GM18511 (cell line): Measurements from ENCODE around the gene GTPBP10.
A peak's percentile ranks its signal among the peaks of the same experiment; 100 is the strongest.
"Not testable (repeated sequence)": the region's sequence is repeated elsewhere in the genome, so short reads cannot be mapped to it uniquely, and the experiment has no call there.

Experiments used
- ATAC-seq: cut with Tn5 transposase; IDR thresholded peaks from one replicate; pipeline ENCODE4 v1.9.1; 2021; ENCODE audit warnings: mild to moderate bottlenecking, moderate library complexity; ENCODE audit not compliant: unreplicated experiment

The GTPBP10 gene, protein sequence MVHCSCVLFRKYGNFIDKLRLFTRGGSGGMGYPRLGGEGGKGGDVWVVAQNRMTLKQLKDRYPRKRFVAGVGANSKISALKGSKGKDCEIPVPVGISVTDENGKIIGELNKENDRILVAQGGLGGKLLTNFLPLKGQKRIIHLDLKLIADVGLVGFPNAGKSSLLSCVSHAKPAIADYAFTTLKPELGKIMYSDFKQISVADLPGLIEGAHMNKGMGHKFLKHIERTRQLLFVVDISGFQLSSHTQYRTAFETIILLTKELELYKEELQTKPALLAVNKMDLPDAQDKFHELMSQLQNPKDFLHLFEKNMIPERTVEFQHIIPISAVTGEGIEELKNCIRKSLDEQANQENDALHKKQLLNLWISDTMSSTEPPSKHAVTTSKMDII

DNA sequence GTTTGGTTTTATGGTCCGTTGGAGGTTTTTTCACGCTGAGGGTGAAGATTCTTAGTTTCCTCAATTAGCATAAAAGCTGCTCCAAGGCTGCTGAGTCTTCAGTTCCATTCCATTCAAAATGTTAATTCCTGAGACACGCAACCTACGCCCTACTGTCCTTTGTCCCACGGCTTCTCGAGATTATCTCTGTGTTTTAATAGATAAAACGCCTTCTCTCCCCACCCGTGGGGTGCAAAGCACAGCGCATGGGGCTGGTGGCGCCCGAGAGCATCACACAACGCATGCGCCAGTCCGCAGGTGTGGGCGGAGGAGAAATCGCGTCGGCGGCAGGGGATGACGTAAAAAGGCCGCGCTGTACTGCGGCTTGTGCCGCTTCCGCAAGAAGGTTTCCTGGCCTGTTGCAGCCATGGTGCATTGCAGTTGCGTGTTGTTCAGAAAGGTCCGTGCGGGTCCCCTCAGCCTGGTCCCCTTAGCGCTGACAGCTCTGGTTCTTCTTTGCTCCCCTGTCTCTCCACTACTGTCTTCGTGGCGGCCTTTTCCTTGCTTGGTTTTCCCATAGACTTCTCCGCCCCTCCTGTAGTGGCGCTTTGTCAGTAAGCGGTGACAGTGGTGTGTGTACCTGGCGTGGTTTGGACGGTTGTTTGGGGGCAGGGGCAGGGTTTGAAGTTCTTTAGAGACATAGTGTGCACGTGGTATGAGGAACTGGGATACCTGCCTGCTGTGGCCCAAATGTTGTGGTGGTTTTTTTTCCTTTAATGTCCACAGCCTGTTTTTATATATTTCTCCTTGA, at the start of gene GTPBP10:
Gene GTPBP10 (plus strand): TSS at position 381 of the 790 bp plus-strand sequence. CDS start 26 bp downstream, at position 407.
- ATAC-seq: peak; percentile 96

DNA sequence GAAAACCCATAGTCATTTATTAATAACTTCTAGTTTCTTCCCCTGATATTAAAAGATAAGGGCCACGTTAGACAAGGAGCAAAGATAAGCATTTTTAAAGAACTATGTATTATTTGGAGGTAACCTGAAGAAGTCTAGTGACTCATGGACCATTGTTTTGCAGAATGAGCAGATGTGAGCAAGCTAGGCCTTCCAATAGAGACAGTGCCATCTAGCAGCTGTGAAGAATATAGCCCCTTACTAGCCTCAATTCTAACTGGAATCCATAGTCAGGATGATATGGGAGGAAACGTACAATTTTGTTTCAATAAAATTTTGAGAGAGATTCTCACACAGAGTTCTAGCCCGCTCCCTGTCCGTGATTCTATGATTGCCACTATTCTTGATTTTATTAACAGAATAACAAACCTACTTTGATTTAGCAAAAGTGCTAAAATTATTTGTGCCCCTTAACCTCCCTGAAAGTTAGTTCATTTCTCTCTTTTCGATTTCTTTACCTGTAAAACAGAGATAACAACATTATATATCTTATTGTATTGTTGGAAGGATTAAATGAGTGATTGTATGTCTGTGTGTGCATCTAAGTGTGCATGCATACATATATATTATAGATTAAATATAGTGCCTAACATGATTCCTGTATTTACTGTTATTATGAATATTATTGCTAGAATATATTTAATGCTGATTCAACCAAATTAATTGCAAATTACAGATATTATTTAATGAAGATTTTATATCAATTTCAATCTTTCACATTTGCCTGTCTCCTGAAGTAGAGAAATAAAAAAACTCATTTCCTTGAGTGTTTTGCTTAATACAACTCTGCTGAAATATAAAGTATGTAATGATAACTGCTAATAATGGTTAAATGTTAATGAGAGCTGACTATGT, 48.1 kb upstream of the GTPBP10 start:
- peak; percentile 89 for ATAC-seq

DNA sequence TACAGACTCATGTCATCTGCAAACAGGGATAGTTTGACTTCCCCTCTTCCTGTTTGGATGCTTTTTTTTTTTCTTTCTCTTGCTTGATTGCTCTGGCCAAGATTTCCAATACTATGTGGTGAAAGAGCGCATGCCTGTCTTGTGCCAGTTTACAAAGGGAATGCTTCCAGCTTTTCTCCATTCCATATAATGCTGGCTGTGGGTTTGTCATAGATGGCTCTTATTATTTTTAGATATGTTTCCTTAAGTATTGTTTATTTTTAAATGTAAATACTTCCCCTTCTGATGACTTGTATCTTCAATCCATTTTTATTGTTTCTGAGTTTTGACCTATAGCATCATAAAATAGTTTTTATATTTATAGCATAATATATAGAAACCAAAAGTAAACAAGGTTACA, 43.3 kb upstream of the GTPBP10 start:
- no peak for ATAC-seq

DNA sequence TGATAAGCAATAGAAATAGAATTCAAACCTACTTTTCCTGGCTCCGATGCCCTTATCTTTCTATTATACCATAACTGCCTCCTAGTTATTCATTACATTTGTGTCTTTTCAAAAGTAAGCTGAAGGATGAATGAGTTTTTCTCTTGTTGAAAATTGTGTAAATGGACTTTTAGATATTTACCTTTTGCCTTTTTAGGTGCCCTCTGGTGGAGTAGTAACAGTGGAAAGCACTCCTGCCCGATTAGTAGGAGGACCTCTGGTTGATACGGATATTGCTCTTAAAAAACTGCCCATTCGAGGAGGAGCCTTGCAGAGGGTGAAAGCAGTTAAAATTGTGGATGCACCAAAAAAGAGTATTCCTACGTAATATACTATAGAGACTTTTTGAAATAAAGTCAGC, 36.6 kb upstream of the GTPBP10 start:
- ATAC-seq: no peak

DNA sequence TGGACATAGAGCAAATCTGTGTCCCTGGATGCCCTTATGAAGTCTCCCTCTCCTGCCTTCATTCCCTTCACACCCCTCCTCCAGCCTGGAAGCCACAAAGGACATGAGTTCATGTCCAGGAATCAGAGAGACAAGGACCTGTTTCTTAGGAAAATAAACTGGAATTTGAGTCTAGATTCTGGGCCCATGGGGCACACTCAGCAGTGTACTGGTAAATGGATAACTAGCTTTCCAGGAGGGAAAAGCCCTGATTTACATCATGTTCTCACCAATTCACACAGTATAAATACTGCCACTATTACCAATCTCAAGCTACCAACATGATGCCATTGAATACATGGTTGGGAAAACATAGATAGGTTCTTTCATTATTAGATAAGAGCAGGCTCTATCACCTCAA, 35.3 kb upstream of the GTPBP10 start:
- ATAC-seq: no peak

DNA sequence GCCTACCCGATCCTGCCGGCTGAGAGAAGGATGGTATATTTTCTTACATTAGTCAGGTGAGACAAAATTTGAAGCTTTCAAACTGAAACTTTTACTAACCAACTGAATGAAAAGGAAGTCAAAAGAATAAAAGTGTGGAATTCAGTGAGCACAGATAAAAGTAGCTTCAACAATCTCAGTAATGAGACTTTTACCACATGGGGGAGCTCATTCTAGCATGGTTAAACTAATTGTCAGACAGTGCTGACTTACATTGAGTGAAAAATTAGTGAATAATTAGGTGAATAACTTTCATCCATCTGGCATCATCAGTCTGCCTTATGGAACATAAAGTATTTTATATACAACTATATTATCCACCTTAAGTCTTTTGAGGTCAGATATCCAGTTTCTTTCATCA, 33.8 kb upstream of the GTPBP10 start:
- ATAC-seq: no peak

DNA sequence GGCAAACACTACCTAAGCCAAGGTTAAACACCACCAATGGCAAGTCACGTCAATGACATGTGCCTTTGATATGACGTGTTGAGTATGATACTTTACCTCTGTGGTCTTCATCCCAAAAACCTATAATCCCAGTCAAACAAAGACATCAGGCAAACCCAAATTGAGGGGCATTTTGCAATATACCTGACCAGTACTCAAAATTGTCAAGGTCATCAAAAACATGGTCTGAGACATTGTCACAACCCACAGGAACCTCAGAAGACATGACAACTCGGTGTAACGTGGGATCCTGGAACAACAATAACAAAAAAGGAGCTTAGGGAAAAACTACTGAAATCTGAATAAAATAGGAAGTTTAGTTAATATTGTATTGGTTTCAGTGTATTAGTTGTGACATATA, 32.6 kb upstream of the GTPBP10 start:
- no peak for ATAC-seq

DNA sequence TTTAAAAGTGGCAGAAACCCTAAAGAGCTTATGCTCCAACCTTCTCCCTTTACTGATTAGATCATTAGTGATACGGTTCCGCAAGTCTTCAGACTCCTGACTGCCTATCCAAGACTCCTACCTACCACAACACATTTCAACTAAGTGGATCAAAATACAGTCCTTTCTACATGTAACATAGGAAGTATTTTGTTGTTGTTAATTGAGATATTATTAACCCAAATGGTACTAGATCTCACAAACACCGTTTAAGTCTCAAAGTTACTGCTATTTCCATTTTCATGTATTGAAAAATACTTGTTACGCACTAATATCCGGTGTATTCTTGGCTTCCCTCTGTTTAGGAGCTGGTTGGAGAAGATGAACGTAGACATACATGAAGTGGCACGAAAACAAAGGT, 26.5 kb upstream of the GTPBP10 start:
- ATAC-seq: no peak

DNA sequence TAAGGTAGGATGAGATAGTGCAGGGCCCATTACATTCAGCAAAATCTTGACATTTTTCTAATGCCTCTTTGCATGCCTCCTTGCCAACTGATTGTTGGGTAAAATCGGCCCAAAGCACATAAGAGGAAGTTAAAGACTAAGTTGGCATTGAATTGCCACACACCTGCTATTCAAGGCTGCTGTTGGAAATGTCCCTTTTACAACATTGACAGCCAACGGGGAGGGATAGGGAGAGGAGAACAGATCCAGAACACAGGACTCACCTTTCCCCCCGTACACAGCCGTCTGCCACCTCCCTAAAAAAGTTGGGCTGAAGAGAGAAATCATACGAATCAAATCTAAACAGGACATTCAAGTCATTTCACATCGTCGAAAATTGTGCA, 26.1 kb upstream of the GTPBP10 start:
- ATAC-seq: no peak

DNA sequence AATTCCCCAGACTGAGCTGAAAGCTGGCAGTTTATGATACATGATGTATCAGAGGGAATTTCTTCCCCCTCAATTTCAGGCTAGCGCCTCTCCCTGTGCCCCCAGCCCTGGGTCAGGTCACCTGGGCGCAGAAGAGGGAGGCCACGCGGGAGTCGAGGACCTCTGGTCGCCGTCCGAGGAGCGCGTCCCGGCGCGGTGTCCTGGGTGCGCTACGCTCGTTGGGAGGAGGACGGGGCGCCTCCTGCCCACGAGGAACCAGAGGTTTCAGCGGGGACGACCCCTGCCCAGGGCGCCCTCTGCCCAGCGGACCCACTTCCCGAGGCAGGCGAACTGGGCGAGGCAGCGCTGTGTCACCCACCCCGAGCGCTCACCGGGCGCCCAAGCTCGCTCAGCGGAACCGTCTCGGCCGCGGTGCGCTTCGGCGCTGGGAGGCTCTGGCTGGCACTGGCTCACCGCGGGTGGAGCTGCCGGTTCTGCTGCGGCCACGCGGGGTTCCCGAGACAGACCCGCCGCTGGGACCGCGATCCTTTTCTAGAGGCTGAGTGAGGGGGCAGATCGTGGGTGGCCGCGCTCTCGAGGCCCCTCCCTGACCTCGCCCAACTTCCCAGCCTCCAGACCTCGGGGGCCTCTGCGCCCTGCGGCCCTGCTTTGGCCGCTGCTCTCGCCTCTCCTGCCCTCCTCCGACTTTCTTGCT, 25.6 kb upstream of the GTPBP10 start, which contains the start of gene FAM237B:
Gene FAM237B (minus strand): TSS at position 504 of the 694 bp plus-strand sequence. CDS start 1,556 bp downstream, outside the sequence.
- no peak for ATAC-seq

DNA sequence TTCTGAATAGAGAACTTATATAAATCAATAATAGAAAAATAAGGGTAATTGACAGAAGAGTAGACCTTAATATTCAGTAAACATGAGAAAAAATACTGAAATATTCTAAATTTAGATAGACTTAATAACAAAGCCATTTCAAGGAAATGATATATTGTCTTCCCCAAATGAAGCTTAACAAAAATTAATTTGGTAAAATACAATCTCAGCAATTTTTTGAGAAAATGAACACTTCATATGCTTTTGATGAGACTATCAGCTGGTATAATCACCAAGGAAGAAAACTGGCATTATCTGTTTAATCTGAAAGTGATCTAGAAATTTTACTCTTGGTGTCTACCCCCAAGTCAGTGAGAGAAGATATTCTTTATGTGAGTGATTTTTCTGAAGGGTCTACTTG, 23.7 kb upstream of the GTPBP10 start:
- no peak for ATAC-seq

DNA sequence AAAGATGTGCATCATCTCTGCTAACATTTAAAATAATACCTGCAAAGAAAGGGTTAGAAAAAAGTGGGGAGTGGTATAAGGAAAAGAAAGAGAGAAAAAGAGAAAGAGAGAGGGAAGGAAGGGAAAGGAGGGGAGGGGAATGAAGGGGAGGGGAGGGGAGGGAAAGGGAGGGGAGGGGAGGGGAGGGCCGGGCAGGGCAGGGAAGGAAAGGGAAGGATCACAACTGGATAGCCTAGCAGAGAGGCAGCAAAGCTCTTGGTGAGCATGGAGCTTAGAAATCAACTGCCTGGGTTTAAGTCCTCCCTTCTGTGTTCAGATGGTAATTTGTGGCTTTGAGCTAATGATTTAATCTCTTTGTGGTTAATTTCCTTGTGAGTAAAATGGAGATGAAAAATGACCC, 20.0 kb upstream of the GTPBP10 start:
- no peak for ATAC-seq

DNA sequence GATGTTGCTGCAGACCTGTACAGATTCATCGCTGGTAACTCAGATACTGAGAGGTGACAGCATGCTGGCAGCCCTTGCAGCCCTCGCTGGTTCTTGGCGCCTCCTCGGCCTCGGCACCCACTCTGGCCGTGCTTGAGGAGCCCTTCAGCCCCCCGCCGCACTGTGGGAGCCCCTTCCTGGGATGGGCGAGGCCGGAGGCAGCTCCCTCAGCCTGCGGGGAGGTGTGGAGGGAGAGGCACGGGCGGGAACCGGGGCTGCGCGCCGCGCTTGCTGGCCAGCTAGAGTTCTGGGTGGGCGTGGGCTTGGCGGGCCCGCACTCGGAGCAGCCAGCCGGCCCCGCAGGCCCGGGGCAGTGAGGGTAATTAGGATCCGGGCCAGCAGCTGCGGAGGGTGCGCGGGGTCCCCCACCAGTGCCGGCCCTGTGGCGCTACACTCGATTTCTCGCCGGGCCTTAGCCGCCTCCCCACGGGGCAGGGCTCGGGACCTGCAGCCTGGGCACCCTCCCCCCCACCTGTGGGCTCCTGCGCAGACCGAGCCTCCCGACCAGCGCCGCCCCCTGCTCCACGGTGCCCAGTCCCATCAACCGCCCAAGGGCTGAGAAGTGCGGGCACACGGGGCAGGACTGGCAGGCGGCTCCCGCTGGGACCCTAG, 12.2 kb upstream of the GTPBP10 start:
- ATAC-seq: no peak

DNA sequence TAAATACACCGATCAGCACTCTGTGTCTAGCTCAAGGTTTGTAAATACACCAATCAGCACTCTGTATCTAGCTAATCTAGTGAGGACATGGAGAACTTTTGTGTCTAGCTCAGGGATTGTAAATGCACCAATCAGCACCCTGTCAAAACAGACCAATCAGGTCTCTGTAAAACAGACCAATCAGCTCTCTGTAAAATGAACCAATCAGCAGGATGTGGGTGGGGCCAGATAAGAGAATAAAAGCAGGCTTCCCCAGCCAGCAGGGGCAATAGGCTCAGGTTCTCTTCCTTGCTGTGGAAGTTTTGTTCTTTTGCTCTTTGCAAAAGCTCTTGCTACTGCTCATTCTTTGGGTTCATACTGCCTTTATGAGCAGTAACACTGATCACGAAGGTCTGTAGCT, 11.6 kb upstream of the GTPBP10 start:
- ATAC-seq: not testable (repeated sequence)

DNA sequence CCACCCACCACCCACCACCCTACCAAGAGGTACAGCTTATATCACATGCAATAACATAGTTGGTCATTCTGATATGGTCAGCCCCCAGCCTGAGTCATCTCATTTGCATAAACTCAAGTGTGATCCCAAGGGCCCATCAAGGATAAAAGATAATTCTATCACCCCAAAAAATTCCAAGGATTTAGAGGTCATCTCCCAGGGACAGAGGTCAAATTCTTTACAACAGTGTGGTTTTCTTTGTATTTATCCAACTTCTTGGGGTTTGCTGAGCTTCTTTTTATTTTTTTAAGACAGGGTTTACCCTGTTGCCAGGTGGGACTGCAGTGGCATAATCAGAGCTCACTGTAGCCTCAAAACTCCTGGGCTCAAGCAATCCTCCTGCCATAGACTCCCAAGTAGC, 9.4 kb upstream of the GTPBP10 start:
- ATAC-seq: no peak

DNA sequence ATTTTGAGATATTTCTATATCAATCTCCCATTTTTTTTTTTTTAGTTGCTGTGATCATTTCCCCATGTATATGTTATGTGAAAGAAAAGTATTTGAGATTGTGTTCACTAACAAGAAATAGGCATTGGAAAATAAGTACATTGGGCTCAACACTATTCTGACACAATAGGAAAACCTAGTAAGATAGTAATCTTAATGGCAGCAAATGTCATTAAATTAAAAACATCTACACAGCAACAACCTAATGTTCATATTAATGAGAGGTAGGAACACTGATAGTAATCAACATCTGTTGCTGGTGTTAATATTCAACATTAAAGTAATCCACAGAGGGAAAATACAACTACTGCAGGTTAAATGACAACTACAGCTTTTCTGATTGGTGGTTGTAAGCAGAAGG, 1.5 kb upstream of the GTPBP10 start:
- no peak for ATAC-seq

DNA sequence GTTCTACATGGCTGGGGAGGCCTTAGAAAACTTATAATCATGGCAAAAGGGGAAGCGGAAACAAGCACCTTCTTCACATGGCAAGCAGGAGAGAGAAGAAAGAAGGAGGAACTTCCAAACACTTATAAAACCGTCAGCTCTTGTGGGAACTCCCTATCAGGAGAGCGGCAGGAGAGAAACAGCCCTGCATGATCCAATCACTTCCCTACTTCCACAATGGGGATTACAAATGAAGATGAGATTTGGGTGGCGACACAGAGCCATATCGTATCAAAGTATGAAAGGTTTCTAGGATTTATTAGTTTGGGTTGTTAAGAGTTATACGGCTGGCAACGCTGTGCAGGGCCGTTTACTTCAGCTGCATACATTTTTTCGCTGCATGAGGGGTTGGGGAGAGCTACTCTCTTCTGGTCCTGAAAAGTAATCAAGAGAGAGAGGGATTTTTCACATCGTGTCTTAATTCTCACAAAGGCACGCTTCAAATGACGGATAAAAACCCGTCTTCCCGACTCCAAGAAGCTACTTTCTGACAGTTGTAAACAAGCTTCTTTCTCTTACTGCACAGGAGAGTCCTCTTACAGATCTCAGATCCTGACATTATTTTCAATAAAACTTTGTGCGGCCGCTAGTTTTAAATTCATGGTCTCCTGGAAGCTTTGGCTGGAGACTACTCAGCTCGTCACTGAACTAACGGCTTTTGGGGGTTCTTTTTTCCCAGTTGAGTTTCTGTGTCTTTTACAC, 751 bp upstream of the GTPBP10 start:
- ATAC-seq: peak; percentile 32

DNA sequence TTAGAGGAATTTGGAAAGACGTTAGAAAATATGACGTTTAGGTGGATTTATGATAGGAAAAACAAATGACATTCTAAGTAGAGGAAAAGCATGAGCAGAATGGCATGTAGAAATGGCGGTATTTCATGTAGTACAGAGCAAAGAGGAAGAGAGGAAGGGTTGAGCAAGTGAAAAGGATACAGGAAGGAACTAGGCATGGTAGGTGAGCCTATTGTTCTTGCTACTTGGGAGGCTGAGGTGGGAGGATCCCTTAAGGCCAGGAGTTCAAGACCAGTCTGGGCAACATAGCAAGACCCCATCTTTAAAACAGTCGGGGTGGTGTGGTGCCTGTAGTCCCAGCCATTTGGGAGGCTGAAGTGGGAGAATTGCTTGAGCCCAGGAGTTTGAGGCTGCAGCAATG, 1.2 kb downstream of the GTPBP10 start:
- no peak for ATAC-seq

DNA sequence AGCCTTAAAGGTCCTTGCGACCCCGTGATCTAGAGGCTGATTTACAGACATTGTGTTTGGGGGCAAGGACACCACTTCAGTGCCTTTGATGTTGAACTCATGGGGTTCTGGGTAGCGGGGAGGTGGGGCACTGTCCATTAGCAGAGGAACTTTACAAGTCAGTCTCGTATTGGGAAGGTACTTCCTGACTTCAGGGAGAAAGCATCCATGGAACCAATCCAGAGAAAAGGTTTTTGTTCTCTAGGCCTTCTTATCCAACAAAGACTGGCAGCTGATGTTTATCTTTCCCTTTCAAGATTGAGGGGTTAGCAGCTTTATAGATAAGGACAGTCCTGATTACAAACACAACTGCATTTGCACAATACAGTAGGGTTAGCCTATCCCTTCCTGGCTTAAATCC, 2.8 kb downstream of the GTPBP10 start:
- no peak for ATAC-seq
